Measurements from ENCODE around the gene PCDHA2. TPM values are rescaled to one million over a fixed set of nuclear protein-coding genes. Genes with fewer than 3 reads are reported as not detected.

Gene PCDHA2
- total and polyA plus RNA-seq, 2 donors (not counting 3 experiments of a cell fraction or from before 2014, with no cell fraction given): not detected

GRCh38 chr5:140842798-140843733 lies 48.4 kb downstream of the PCDHA2 start:
- CTCF ChIA-PET: no interaction called here
- POLR2A ChIA-PET: no interaction called here
- Histone ChIP-seq H3K9me3 (replicated peaks; ENCODE audit: control insufficient read depth, insufficient read depth, low read length) (no peaks in the 10 kb centered on the region), H3K27me3 (ENCODE audit: control insufficient read depth in 2 of 2, insufficient read depth in 2 of 2, low read length in 2 of 2) (no peaks in the 10 kb centered on the region), H3K4me3 (replicated peaks in 1 of 3; ENCODE audit: insufficient read depth in 1 of 3, low read depth in 1 of 3, low read length in 3 of 3) (no peak overlapping the region), H3K9me1 (replicated peaks; ENCODE audit: control insufficient read depth, extremely low read depth, insufficient read depth, low read length) (no peaks in the 10 kb centered on the region), H4K20me1 (replicated peaks; ENCODE audit: control insufficient read depth, extremely low read depth, insufficient read depth, low read length) (no peaks in the 10 kb centered on the region), H2AFZ (ENCODE audit: low read depth, low read length) (no peak overlapping the region), H3K4me1 (ENCODE audit: control insufficient read depth, extremely low read depth, insufficient read depth, low read length) (no peaks in the 10 kb centered on the region), H3K27ac (ENCODE audit: insufficient read depth, low read depth, low read length) (no peak overlapping the region), H3K36me3 (ENCODE audit: control insufficient read depth in 2 of 2, extremely low read depth in 1 of 2, insufficient read depth in 2 of 2, low read length in 2 of 2) (no peaks in the 10 kb centered on the region), H3K79me2 (ENCODE audit: control insufficient read depth, insufficient read depth, low read length) (no peaks in the 10 kb centered on the region), H3K9ac (replicated peaks; ENCODE audit: extremely low read depth, insufficient read depth, low read length) (no peak overlapping the region), H3K4me2 (ENCODE audit: insufficient read depth, low read length) (no peak overlapping the region)
- BruUV-seq (replicated peaks): no TSS peak
- no peak for FAIRE-seq
- DNase-seq (ENCODE audit: low read depth, low spot score): no peak
- intact Hi-C loops (cut with micrococcal nuclease) (no loop called here), dilution Hi-C loops (cut with MboI; ENCODE audit: extremely low pct_ligation_motif_present, low sequenced_read_pairs) (no loop called here)
- no peak for TF ChIP-seq JUN (IDR thresholded peaks at IDR 0.05; ENCODE audit: borderline replicate concordance, insufficient read depth, insufficient read length, low read depth)
- no peak for TF ChIP-seq CTCF (IDR thresholded peaks at IDR 0.05; ENCODE audit: extremely low read depth in 1 of 2, insufficient read depth in 1 of 2, low read depth in 1 of 2, low read length in 2 of 2)
- no peak for TF ChIP-seq GATA2 (IDR thresholded peaks at IDR 0.05; ENCODE audit: insufficient read depth, insufficient read length, low read depth, low read length)
- no peak for TF ChIP-seq MYC (IDR thresholded peaks at IDR 0.05; ENCODE audit: low read depth, low read length)
- no peak for TF ChIP-seq POLR2A (IDR thresholded peaks at IDR 0.05; ENCODE audit: low read depth, low read length)
- no peak for TF ChIP-seq MAX (IDR thresholded peaks at IDR 0.05; ENCODE audit: insufficient read depth, insufficient read length)

Other genes with a start within 250 kb of the PCDHA2 start
- 7.6 and 8.8 TPM in 2 replicates for gene EIF4EBP3, start 247.2 kb upstream of the PCDHA2 start, total RNA-seq
- 3.7 and 6.5 TPM in 2 replicates for gene EIF4EBP3, start 247.2 kb upstream of the PCDHA2 start, polyA plus RNA-seq
- 19.7 and 29.7 TPM in 2 replicates for gene SRA1, start 237.4 kb upstream of the PCDHA2 start, total RNA-seq
- gene SRA1, start 237.4 kb upstream of the PCDHA2 start, polyA plus RNA-seq: 17.6 and 20.3 TPM in 2 replicates
- gene APBB3, start 230.3 kb upstream of the PCDHA2 start, total RNA-seq: 12.1 and 13.3 TPM in 2 replicates
- gene APBB3, start 230.3 kb upstream of the PCDHA2 start, polyA plus RNA-seq: 22.8 and 24.5 TPM in 2 replicates
- 60.9 and 65.6 TPM in 2 replicates for gene SLC35A4, start 230.0 kb upstream of the PCDHA2 start, total RNA-seq
- 112 and 118 TPM in 2 replicates for gene SLC35A4, start 230.0 kb upstream of the PCDHA2 start, polyA plus RNA-seq
- 0.33 TPM in 1 of 2 replicates, not detected in the other for gene CD14, start 161.7 kb upstream of the PCDHA2 start, total RNA-seq
- gene CD14, start 161.7 kb upstream of the PCDHA2 start, polyA plus RNA-seq: 3.7 and 5.1 TPM in 2 replicates
- 14.2 and 23.7 TPM in 2 replicates for gene TMCO6, start 155.4 kb upstream of the PCDHA2 start, total RNA-seq
- gene TMCO6, start 155.4 kb upstream of the PCDHA2 start, polyA plus RNA-seq: 22.0 and 23.2 TPM in 2 replicates
- 56.1 and 63.4 TPM in 2 replicates for gene NDUFA2, start 147.2 kb upstream of the PCDHA2 start, total RNA-seq
- gene NDUFA2, start 147.2 kb upstream of the PCDHA2 start, polyA plus RNA-seq: 130 and 131 TPM in 2 replicates
- gene IK, start 147.0 kb upstream of the PCDHA2 start, total RNA-seq: 78.9 and 90.4 TPM in 2 replicates
- gene IK, start 147.0 kb upstream of the PCDHA2 start, polyA plus RNA-seq: 43.4 and 64.0 TPM in 2 replicates
- gene WDR55, start 129.9 kb upstream of the PCDHA2 start, total RNA-seq: 24.0 and 25.3 TPM in 2 replicates
- gene WDR55, start 129.9 kb upstream of the PCDHA2 start, polyA plus RNA-seq: 17.5 and 17.8 TPM in 2 replicates
- gene DND1, start 121.3 kb upstream of the PCDHA2 start, total RNA-seq: 1.1 TPM in 2 replicates
- 1.2 and 1.4 TPM in 2 replicates for gene DND1, start 121.3 kb upstream of the PCDHA2 start, polyA plus RNA-seq
- 104 and 105 TPM in 2 replicates for gene HARS1, start 103.5 kb upstream of the PCDHA2 start, total RNA-seq
- gene HARS1, start 103.5 kb upstream of the PCDHA2 start, polyA plus RNA-seq: 56.0 and 65.2 TPM in 2 replicates
- 29.6 and 31.7 TPM in 2 replicates for gene HARS2, start 103.4 kb upstream of the PCDHA2 start, total RNA-seq
- 19.9 and 23.6 TPM in 2 replicates for gene HARS2, start 103.4 kb upstream of the PCDHA2 start, polyA plus RNA-seq
- 49.0 and 49.4 TPM in 2 replicates for gene ZMAT2, start 94.4 kb upstream of the PCDHA2 start, total RNA-seq
- gene ZMAT2, start 94.4 kb upstream of the PCDHA2 start, polyA plus RNA-seq: 45.8 and 58.0 TPM in 2 replicates
- gene PCDHA1, start 8.7 kb upstream of the PCDHA2 start, total RNA-seq: not detected in 2 replicates
- gene PCDHA1, start 8.7 kb upstream of the PCDHA2 start, polyA plus RNA-seq: 0.03 and 0.04 TPM in 2 replicates
- gene PCDHA3, start 6.2 kb downstream of the PCDHA2 start, total RNA-seq: 0.09 TPM in 1 of 2 replicates, not detected in the other
- 0.07 and 0.08 TPM in 2 replicates for gene PCDHA3, start 6.2 kb downstream of the PCDHA2 start, polyA plus RNA-seq
- 0.04 and 0.14 TPM in 2 replicates for gene PCDHA4, start 12.2 kb downstream of the PCDHA2 start, total RNA-seq
- gene PCDHA4, start 12.2 kb downstream of the PCDHA2 start, polyA plus RNA-seq: 0.14 and 0.26 TPM in 2 replicates
- gene PCDHA5, start 26.8 kb downstream of the PCDHA2 start, total RNA-seq: not detected in 2 replicates
- not detected in 2 replicates for gene PCDHA5, start 26.8 kb downstream of the PCDHA2 start, polyA plus RNA-seq
- 0.18 TPM in 1 of 2 replicates, not detected in the other for gene PCDHA6, start 33.1 kb downstream of the PCDHA2 start, total RNA-seq
- 0.04 and 0.08 TPM in 2 replicates for gene PCDHA6, start 33.1 kb downstream of the PCDHA2 start, polyA plus RNA-seq
- gene PCDHA7, start 39.4 kb downstream of the PCDHA2 start, total RNA-seq: 0.14 TPM in 1 of 2 replicates, not detected in the other
- 0.07 and 0.30 TPM in 2 replicates for gene PCDHA7, start 39.4 kb downstream of the PCDHA2 start, polyA plus RNA-seq
- gene PCDHA8, start 46.3 kb downstream of the PCDHA2 start, total RNA-seq: not detected in 2 replicates
- gene PCDHA8, start 46.3 kb downstream of the PCDHA2 start, polyA plus RNA-seq: not detected in 2 replicates
- gene PCDHA9, start 53.5 kb downstream of the PCDHA2 start, total RNA-seq: not detected in 2 replicates
- 0.03 TPM in 1 of 2 replicates, not detected in the other for gene PCDHA9, start 53.5 kb downstream of the PCDHA2 start, polyA plus RNA-seq
- 0.07 and 0.18 TPM in 2 replicates for gene PCDHA10, start 61.0 kb downstream of the PCDHA2 start, total RNA-seq
- 0.11 and 0.13 TPM in 2 replicates for gene PCDHA10, start 61.0 kb downstream of the PCDHA2 start, polyA plus RNA-seq
- gene PCDHA11, start 74.1 kb downstream of the PCDHA2 start, total RNA-seq: 0.12 TPM in 1 of 2 replicates, not detected in the other
- 0.03 TPM in 1 of 2 replicates, not detected in the other for gene PCDHA11, start 74.1 kb downstream of the PCDHA2 start, polyA plus RNA-seq
- not detected in 2 replicates for gene PCDHA12, start 80.5 kb downstream of the PCDHA2 start, total RNA-seq
- gene PCDHA12, start 80.5 kb downstream of the PCDHA2 start, polyA plus RNA-seq: 0.03 TPM in 1 of 2 replicates, not detected in the other
- gene PCDHA13, start 87.3 kb downstream of the PCDHA2 start, total RNA-seq: not detected in 2 replicates
- gene PCDHA13, start 87.3 kb downstream of the PCDHA2 start, polyA plus RNA-seq: not detected in 2 replicates
- gene PCDHAC1, start 131.4 kb downstream of the PCDHA2 start, total RNA-seq: not detected in 2 replicates
- not detected in 2 replicates for gene PCDHAC1, start 131.4 kb downstream of the PCDHA2 start, polyA plus RNA-seq
- gene PCDHAC2, start 171.6 kb downstream of the PCDHA2 start, total RNA-seq: 0.90 and 1.00 TPM in 2 replicates
- 0.97 and 1.2 TPM in 2 replicates for gene PCDHAC2, start 171.6 kb downstream of the PCDHA2 start, polyA plus RNA-seq

Data from endothelial cell of umbilical vein (primary cell).